Activated naive CD8-positive, alpha-beta T cell treated with anti-CD3 and anti-CD28 coated beads, Interleukin-2, amount 10 ng/mL, durations not matched to agents 7 days and 5 days (primary cell): ENCODE measurements around the gene LUC7L. TPM values are rescaled to one million over a fixed set of nuclear protein-coding genes. Genes with fewer than 3 reads are reported as not detected.

Experiments
- ATAC-seq: fragments of 150-1000 bp; cut with Tn5 transposase; one replicate; pipeline ENCODE4 v1.10.0; 2021; ENCODE audit warnings: low read depth, moderate library complexity
- POLR2A ChIA-PET: fragments of 350-600 bp; sonication (Branson Sonifier 250); formaldehyde crosslinking; loops from one replicate; lab custom pipeline; 2021; ENCODE audit warnings: antibody characterized with exemption; lab: Charles Lee
- DNase-seq: peaks from one replicate; pipeline ENCODE4 v3.0.0; 2021
- H3K27ac Mint-ChIP-seq: one replicate; pipeline ENCODE4 v1.8.0; 2022; ENCODE audit warnings: mild to moderate bottlenecking, mixed read lengths
- H3K27me3 Mint-ChIP-seq: one replicate; pipeline ENCODE4 v1.8.0; 2022; ENCODE audit warnings: mild to moderate bottlenecking, moderate library complexity, mixed read lengths
- H3K36me3 Mint-ChIP-seq: one replicate; pipeline ENCODE4 v1.8.0; 2021; ENCODE audit warnings: mild to moderate bottlenecking, mixed read lengths
- H3K4me1 Mint-ChIP-seq: one replicate; pipeline ENCODE4 v1.8.0; 2021; ENCODE audit warnings: mixed read lengths
- H3K4me3 Mint-ChIP-seq: one replicate; pipeline ENCODE4 v1.8.0; 2022; ENCODE audit warnings: mild to moderate bottlenecking, moderate library complexity, mixed read lengths
- H3K9me3 Mint-ChIP-seq: one replicate; pipeline ENCODE4 v1.8.0; 2021; ENCODE audit warnings: mixed read lengths
- total RNA-seq, 2 experiments: library from RNA; stranded (reverse); gene quantifications; one replicate each; pipeline ENCODE4 v1.2.3, GENCODE V29; 2021

Gene LUC7L
- total RNA-seq, 2 experiments from 2014 or later = 83.8 to 86.2 TPM

DNA sequence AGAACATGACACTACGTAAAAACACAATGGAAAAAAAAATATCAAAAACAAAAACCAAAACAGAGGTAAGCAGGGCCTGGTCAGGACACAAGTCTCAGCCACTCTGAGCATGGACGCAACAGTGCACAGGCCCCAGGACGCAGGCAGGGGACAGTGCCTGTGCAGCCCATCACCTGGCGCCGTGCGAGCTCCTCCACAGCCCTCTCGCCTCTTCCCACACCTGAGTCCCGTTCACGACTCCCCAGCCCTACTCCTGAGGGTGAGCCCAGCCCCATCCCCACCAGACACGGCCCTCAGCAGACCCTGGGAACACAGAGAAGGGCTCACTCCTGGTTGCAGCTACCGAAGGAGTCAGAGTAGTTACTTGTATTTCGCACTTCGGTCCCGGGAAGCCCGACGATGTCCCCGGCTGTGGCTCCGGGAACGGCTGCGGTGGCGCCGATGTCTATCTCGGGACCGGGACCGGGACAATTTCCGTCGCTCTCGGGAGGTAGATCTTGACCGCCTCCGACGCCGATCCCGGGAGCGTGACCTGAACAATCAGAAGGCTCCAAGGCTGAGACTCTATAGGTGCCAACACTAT, 39.6 kb downstream of the LUC7L start:
- no peak for DNase-seq
- Mint-ChIP-seq H3K27ac (no peak overlapping the region), H3K27me3 (no peaks in the 10 kb centered on the region), H3K4me1 (peaks cover 5% of the 10 kb centered on the region), H3K36me3 (peaks cover 13% of the 10 kb centered on the region), H3K9me3 (no peaks in the 10 kb centered on the region), H3K4me3 (no peak overlapping the region)
- POLR2A ChIA-PET = interaction anchor here (1.2 kb wide), 1 partner anchor 38 kb away, joined by 3 read pairs; no protein-coding TSS in a partner anchor
- ATAC-seq = no peak

GRCh38 chr16:188674-189073, 40.6 kb downstream of the LUC7L start:
- peaks cover 13% of the 10 kb centered on the region for H3K36me3 Mint-ChIP-seq
- H3K27ac Mint-ChIP-seq = peak overlapping the region; percentile 56
- DNase-seq (no peak), ATAC-seq (peak; percentile 92)
- peaks cover 5% of the 10 kb centered on the region for H3K4me1 Mint-ChIP-seq
- no peaks in the 10 kb centered on the region for H3K27me3 Mint-ChIP-seq
- no peak overlapping the region for H3K4me3 Mint-ChIP-seq
- POLR2A ChIA-PET = interaction anchor here (1.2 kb wide), 1 partner anchor 39 kb away, joined by 3 read pairs; no protein-coding TSS in a partner anchor
- H3K9me3 Mint-ChIP-seq = no peaks in the 10 kb centered on the region

DNA sequence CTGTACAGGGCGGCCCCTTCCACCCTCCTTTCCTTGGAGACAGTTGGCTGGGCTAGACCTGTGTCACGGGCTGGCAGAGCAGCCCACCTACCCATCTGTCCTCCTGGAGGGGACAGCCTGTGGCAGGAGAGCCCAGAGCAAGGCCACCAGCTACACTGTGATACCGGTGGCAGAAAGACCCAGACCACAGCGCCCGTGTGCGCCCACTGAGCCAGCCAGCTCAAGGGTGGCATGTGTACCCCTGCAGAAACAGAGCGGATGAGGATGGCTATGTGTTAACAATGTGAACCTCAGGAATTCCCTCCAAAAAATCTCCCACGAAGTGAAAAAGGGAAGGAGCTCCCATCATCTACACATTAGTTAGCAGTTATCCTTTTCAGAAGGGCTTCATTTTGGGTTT, 41.9 kb downstream of the LUC7L start:
- peaks cover 12% of the 10 kb centered on the region for H3K36me3 Mint-ChIP-seq
- no peak overlapping the region for H3K27ac Mint-ChIP-seq
- no peaks in the 10 kb centered on the region for H3K9me3 Mint-ChIP-seq
- H3K27me3 Mint-ChIP-seq = no peaks in the 10 kb centered on the region
- peaks cover 5% of the 10 kb centered on the region for H3K4me1 Mint-ChIP-seq
- H3K4me3 Mint-ChIP-seq = no peak overlapping the region
- DNase-seq (no peak), ATAC-seq (no peak)
- POLR2A ChIA-PET = no interaction called here

DNA sequence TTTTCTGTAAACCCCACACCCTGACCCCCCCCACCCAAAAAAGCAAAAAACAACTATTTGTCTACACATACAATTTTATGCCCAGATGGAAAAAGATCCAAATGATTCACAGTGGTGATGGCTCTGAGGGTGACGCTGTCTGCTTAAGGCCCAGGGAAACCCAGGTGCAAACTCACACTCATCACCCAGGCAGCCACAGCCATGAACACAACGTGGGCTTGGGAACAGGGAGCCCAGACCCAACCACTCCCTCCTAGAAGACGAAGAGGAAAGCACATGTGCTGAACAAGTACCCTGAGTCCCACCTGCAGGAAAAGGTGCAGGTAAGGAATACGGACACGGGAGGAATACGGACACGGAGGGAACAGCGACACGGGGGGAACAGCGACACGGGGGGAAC, 43.6 kb downstream of the LUC7L start:
- no peak for ATAC-seq
- no peak overlapping the region for H3K27ac Mint-ChIP-seq
- H3K4me3 Mint-ChIP-seq = no peak overlapping the region

DNA sequence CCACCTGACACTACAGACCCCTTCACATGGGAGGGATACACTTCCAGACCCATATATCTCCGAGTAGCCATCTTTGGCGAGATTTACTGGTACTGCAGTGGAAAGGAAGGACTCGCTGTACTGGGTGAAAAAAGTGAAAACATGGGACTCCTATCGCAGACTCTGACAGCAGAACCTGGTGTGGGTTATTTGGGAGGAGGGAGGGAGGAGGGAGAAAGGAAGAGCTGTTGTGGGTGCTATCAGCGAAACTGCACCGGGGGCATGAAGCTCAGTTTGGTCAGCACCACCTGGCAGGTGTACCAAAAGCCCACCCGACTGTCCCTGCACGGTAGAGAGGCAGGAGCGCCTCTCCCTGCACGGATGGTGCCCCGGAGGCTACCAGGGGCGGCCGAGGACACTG, 44.0 kb downstream of the LUC7L start:
- no peaks in the 10 kb centered on the region for H3K27me3 Mint-ChIP-seq
- H3K36me3 Mint-ChIP-seq = peaks cover 8% of the 10 kb centered on the region
- ATAC-seq (no peak), DNase-seq (no peak)
- POLR2A ChIA-PET = no interaction called here
- H3K9me3 Mint-ChIP-seq = no peaks in the 10 kb centered on the region
- H3K27ac Mint-ChIP-seq = no peak overlapping the region
- no peak overlapping the region for H3K4me3 Mint-ChIP-seq
- peaks cover 5% of the 10 kb centered on the region for H3K4me1 Mint-ChIP-seq

More for the DNA sequence above, 43.6 kb downstream of the LUC7L start:
- Mint-ChIP-seq H3K9me3 (no peaks in the 10 kb centered on the region), H3K4me1 (peaks cover 5% of the 10 kb centered on the region), H3K36me3 (peaks cover 8% of the 10 kb centered on the region), H3K27me3 (no peaks in the 10 kb centered on the region)
- no peak for DNase-seq
- POLR2A ChIA-PET = no interaction called here

GRCh38 chr16:183005-183404, 46.2 kb downstream of the LUC7L start:
- Mint-ChIP-seq H3K27me3 (peaks cover 20% of the 10 kb centered on the region), H3K36me3 (peaks cover 4% of the 10 kb centered on the region), H3K9me3 (no peaks in the 10 kb centered on the region), H3K27ac (no peak overlapping the region), H3K4me3 (no peak overlapping the region), H3K4me1 (no peaks in the 10 kb centered on the region)
- ATAC-seq (no peak), DNase-seq (no peak)
- POLR2A ChIA-PET = interaction anchor here (1.4 kb wide), 1 partner anchor 45 kb away, joined by 3 read pairs; the partner anchor contains the start of gene NPRL3

DNA sequence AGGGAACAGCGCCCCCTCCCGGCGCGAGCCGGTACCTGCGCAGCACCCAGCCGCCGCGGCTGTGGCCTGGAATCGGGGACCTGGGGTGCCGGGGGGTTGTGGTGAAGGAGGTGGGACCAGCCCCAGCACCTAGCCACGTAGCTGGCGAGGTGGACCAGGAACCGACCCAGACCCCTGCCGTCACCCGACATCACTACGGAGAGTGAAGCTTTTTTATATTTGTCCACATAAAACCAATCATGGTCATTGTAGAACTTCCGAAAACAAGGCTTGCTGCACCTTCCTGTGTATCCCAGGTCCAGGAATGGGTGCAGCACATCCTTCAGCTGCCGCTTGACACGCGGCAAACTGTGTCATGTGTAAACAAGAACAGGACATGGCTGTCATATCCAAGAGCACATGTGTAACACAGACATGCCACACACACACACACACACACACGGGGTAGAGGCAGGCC, 47.7 kb downstream of the LUC7L start:
- no peak overlapping the region for H3K27ac Mint-ChIP-seq
- POLR2A ChIA-PET = interaction anchor here (0.5 to 0.7 kb wide), 2 partner anchors 56 to 60 kb away, joined by 4 read pairs; no protein-coding TSS in a partner anchor

GRCh38 chr16:180681-181564, 48.3 kb downstream of the LUC7L start:
- no peak overlapping the region for H3K27ac Mint-ChIP-seq
- no peaks in the 10 kb centered on the region for H3K4me1 Mint-ChIP-seq
- peaks cover 30% of the 10 kb centered on the region for H3K27me3 Mint-ChIP-seq
- POLR2A ChIA-PET = interaction anchor here (0.7 kb wide), 1 partner anchor 55 kb away, joined by 4 read pairs; no protein-coding TSS in a partner anchor
- no peaks in the 10 kb centered on the region for H3K9me3 Mint-ChIP-seq
- peak; percentile 84 for ATAC-seq
- no peak overlapping the region for H3K4me3 Mint-ChIP-seq
- peaks cover 3% of the 10 kb centered on the region for H3K36me3 Mint-ChIP-seq
- DNase-seq = peak; percentile 92

More for the DNA sequence above, 47.7 kb downstream of the LUC7L start:
- H3K4me1 Mint-ChIP-seq = no peaks in the 10 kb centered on the region
- DNase-seq (no peak), ATAC-seq (no peak)
- H3K36me3 Mint-ChIP-seq = peaks cover 3% of the 10 kb centered on the region
- H3K27me3 Mint-ChIP-seq = peaks cover 28% of the 10 kb centered on the region
- no peaks in the 10 kb centered on the region for H3K9me3 Mint-ChIP-seq
- no peak overlapping the region for H3K4me3 Mint-ChIP-seq

DNA sequence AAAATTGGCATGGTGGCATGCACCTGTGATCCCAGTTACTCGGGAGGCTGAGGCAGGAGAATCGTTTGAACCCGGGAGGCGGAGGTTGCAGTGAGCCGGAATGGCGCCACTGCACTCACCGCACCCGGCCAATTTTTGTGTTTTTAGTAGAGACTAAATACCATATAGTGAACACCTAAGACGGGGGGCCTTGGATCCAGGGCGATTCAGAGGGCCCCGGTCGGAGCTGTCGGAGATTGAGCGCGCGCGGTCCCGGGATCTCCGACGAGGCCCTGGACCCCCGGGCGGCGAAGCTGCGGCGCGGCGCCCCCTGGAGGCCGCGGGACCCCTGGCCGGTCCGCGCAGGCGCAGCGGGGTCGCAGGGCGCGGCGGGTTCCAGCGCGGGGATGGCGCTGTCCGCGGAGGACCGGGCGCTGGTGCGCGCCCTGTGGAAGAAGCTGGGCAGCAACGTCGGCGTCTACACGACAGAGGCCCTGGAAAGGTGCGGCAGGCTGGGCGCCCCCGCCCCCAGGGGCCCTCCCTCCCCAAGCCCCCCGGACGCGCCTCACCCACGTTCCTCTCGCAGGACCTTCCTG, 49.1 kb downstream of the LUC7L start, which contains the start of gene HBQ1:
Gene HBQ1, plus strand, starts transcription at position 359 of the 575 bp plus-strand sequence. Its CDS starts 28 bp downstream, at position 387.
- H3K4me1 Mint-ChIP-seq = no peaks in the 10 kb centered on the region
- H3K9me3 Mint-ChIP-seq = no peaks in the 10 kb centered on the region
- POLR2A ChIA-PET = no interaction called here
- DNase-seq = peak; percentile 70
- peak; percentile 10 for ATAC-seq
- H3K36me3 Mint-ChIP-seq = no peaks in the 10 kb centered on the region
- H3K27me3 Mint-ChIP-seq = peaks cover 37% of the 10 kb centered on the region
- no peak within 1 kb of the TSS for H3K27ac Mint-ChIP-seq
- H3K4me3 Mint-ChIP-seq = peak within 1 kb of the TSS; percentile 5

GRCh38 chr16:179211-180092, 49.8 kb downstream of the LUC7L start:
- H3K27ac Mint-ChIP-seq = no peak overlapping the region
- POLR2A ChIA-PET = no interaction called here
- H3K36me3 Mint-ChIP-seq = no peaks in the 10 kb centered on the region
- ATAC-seq (no peak), DNase-seq (no peak)
- H3K4me3 Mint-ChIP-seq = peak overlapping the region; percentile 5
- H3K4me1 Mint-ChIP-seq = peaks cover 5% of the 10 kb centered on the region
- H3K9me3 Mint-ChIP-seq = no peaks in the 10 kb centered on the region
- H3K27me3 Mint-ChIP-seq = peaks cover 44% of the 10 kb centered on the region

DNA sequence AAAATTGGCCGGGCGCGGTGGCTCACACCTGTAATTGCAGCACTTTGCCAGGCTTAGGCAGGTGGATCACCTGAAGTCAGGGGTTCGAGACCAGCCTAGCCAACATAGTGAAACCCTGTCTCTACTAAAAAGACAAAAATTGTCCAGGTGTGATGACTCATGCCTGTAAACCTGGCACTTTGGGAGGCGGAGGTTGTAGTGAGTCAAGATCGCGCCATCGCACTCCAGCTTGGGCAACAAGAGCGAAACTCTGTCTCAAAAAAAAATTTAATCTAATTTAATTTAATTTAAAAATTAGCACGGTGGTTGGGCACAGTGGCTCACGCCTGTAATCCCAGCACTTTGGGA, 50.6 kb downstream of the LUC7L start:
- no peaks in the 10 kb centered on the region for H3K36me3 Mint-ChIP-seq
- H3K9me3 Mint-ChIP-seq = no peaks in the 10 kb centered on the region
- POLR2A ChIA-PET = no interaction called here

DNA sequence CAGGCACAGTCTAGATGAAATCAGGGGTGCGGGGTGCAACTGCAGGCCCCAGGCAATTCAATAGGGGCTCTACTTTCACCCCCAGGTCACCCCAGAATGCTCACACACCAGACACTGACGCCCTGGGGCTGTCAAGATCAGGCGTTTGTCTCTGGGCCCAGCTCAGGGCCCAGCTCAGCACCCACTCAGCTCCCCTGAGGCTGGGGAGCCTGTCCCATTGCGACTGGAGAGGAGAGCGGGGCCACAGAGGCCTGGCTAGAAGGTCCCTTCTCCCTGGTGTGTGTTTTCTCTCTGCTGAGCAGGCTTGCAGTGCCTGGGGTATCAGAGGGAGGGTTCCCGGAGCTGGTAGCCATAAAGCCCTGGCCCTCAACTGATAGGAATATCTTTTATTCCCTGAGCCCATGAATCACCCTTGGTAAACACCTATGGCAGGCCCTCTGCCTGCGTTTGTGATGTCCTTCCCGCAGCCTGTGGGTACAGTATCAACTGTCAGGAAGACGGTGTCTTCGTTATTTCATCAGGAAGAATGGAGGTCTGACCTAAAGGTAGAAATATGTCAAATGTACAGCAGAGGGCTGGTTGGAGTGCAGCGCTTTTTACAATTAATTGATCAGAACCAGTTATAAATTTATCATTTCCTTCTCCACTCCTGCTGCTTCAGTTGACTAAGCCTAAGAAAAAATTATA, 51.1 kb downstream of the LUC7L start:
- H3K4me3 Mint-ChIP-seq = no peak overlapping the region
- POLR2A ChIA-PET = no interaction called here
- H3K27ac Mint-ChIP-seq = no peak overlapping the region
- no peaks in the 10 kb centered on the region for H3K36me3 Mint-ChIP-seq
- no peak for ATAC-seq
- peaks cover 51% of the 10 kb centered on the region for H3K27me3 Mint-ChIP-seq
- no peaks in the 10 kb centered on the region for H3K9me3 Mint-ChIP-seq
- H3K4me1 Mint-ChIP-seq = peaks cover 5% of the 10 kb centered on the region
- no peak for DNase-seq

More for the DNA sequence above, 50.6 kb downstream of the LUC7L start:
- no peak overlapping the region for H3K27ac Mint-ChIP-seq
- H3K4me3 Mint-ChIP-seq = no peak overlapping the region
- H3K4me1 Mint-ChIP-seq = peaks cover 5% of the 10 kb centered on the region
- ATAC-seq (no peak), DNase-seq (no peak)
- peaks cover 47% of the 10 kb centered on the region for H3K27me3 Mint-ChIP-seq
